ENCODE measurements around the gene IGF1.

Gene IGF1

GRCh38 chr12:102413396-102413795 lies 67.0 kb downstream of the IGF1 start:
- no peaks in the 10 kb centered on the region for H3K36me3 ChIP-seq (ENCODE audit: control insufficient read depth in 1 of 2, insufficient read depth in 2 of 2, low read depth in 1 of 2, low read length in 2 of 2)
- no peaks in the 10 kb centered on the region for H3K27me3 ChIP-seq (ENCODE audit: control insufficient read depth in 1 of 2, insufficient read depth in 1 of 2, low read length in 2 of 2)
- H3K79me1 ChIP-seq (replicated peaks; ENCODE audit: low read length, poor library complexity, severe bottlenecking) = no peaks in the 10 kb centered on the region
- H4K91ac ChIP-seq (ENCODE audit: low read length) = no peak overlapping the region
- H2BK12ac ChIP-seq (ENCODE audit: low read length in 2 of 2) = no peak overlapping the region
- H3K4me1 ChIP-seq (ENCODE audit: control insufficient read depth, insufficient read depth, low read depth, low read length) = no peaks in the 10 kb centered on the region
- H3K4me2 ChIP-seq (ENCODE audit: low read length, poor library complexity, severe bottlenecking) = no peak overlapping the region
- no peak overlapping the region for H3K27ac ChIP-seq (ENCODE audit: low read length, poor library complexity, severe bottlenecking)
- H3K4me3 ChIP-seq (ENCODE audit: insufficient read depth in 1 of 2, low read depth in 1 of 2, low read length in 2 of 2) = no peak overlapping the region
- H3K23ac ChIP-seq (ENCODE audit: low read length in 2 of 2) = no peak overlapping the region
- H3K4ac ChIP-seq (ENCODE audit: low read depth in 1 of 2, low read length in 2 of 2) = no peak overlapping the region
- H2BK120ac ChIP-seq (ENCODE audit: low read depth, low read length) = no peak overlapping the region
- no peak overlapping the region for H2AK5ac ChIP-seq (ENCODE audit: low read length, severe bottlenecking)
- H2BK5ac ChIP-seq (ENCODE audit: low read depth, low read length, poor library complexity, severe bottlenecking) = no peak overlapping the region
- DNase-seq = no peak
- no peak overlapping the region for H3K9ac ChIP-seq (ENCODE audit: low read length)
- WGBS = 66% methylated on average over 4 of the region's 5 CpGs
- no peaks in the 10 kb centered on the region for H3K9me3 ChIP-seq (ENCODE audit: control insufficient read depth, low read length)
- H4K8ac ChIP-seq (ENCODE audit: low read length) = no peak overlapping the region
- no peak overlapping the region for H3K18ac ChIP-seq (ENCODE audit: low read depth in 1 of 2, low read length in 2 of 2)
- H2AFZ ChIP-seq (ENCODE audit: low read depth, low read length) = no peak overlapping the region
- H3K14ac ChIP-seq (ENCODE audit: low read length in 2 of 2) = no peak overlapping the region
- no peak overlapping the region for H2BK15ac ChIP-seq (ENCODE audit: low read depth, poor library complexity, severe bottlenecking)

- Histone ChIP-seq H2BK5ac (ENCODE audit: low read depth, low read length, poor library complexity, severe bottlenecking) (no peak overlapping the region), H3K9me3 (ENCODE audit: control insufficient read depth, low read length) (no peaks in the 10 kb centered on the region), H3K18ac (ENCODE audit: low read depth in 1 of 2, low read length in 2 of 2) (no peak overlapping the region), H3K4me2 (ENCODE audit: low read length, poor library complexity, severe bottlenecking) (no peak overlapping the region), H2AFZ (ENCODE audit: low read depth, low read length) (no peak overlapping the region), H3K4me3 (ENCODE audit: insufficient read depth in 1 of 2, low read depth in 1 of 2, low read length in 2 of 2) (no peak overlapping the region), H4K8ac (ENCODE audit: low read length) (no peak overlapping the region), H2BK15ac (ENCODE audit: low read depth, poor library complexity, severe bottlenecking) (no peak overlapping the region), H3K4ac (ENCODE audit: low read depth in 1 of 2, low read length in 2 of 2) (no peak overlapping the region), H3K27ac (ENCODE audit: low read length, poor library complexity, severe bottlenecking) (no peak overlapping the region), H2AK5ac (ENCODE audit: low read length, severe bottlenecking) (no peak overlapping the region), H4K91ac (ENCODE audit: low read length) (no peak overlapping the region), H3K36me3 (ENCODE audit: control insufficient read depth in 1 of 2, insufficient read depth in 2 of 2, low read depth in 1 of 2, low read length in 2 of 2) (no peaks in the 10 kb centered on the region), H3K4me1 (ENCODE audit: control insufficient read depth, insufficient read depth, low read depth, low read length) (no peaks in the 10 kb centered on the region), H3K9ac (ENCODE audit: low read length) (no peak overlapping the region), H3K27me3 (ENCODE audit: control insufficient read depth in 1 of 2, insufficient read depth in 1 of 2, low read length in 2 of 2) (no peaks in the 10 kb centered on the region), H3K23ac (ENCODE audit: low read length in 2 of 2) (no peak overlapping the region), H2BK120ac (ENCODE audit: low read depth, low read length) (no peak overlapping the region), H3K14ac (ENCODE audit: low read length in 2 of 2) (no peak overlapping the region), H2BK12ac (ENCODE audit: low read length in 2 of 2) (no peak overlapping the region), H3K79me1 (replicated peaks; ENCODE audit: low read length, poor library complexity, severe bottlenecking) (no peaks in the 10 kb centered on the region)
- DNase-seq = no peak
Measured at GRCh38 chr12:102410511-102410910, 69.9 kb downstream of the IGF1 start.

- Histone ChIP-seq H2BK5ac (ENCODE audit: low read depth, low read length, poor library complexity, severe bottlenecking) (no peak overlapping the region), H2BK12ac (ENCODE audit: low read length in 2 of 2) (no peak overlapping the region), H3K27me3 (ENCODE audit: control insufficient read depth in 1 of 2, insufficient read depth in 1 of 2, low read length in 2 of 2) (no peaks in the 10 kb centered on the region), H3K36me3 (ENCODE audit: control insufficient read depth in 1 of 2, insufficient read depth in 2 of 2, low read depth in 1 of 2, low read length in 2 of 2) (no peaks in the 10 kb centered on the region), H3K4me3 (ENCODE audit: insufficient read depth in 1 of 2, low read depth in 1 of 2, low read length in 2 of 2) (no peak overlapping the region), H3K27ac (ENCODE audit: low read length, poor library complexity, severe bottlenecking) (no peak overlapping the region), H3K4me1 (ENCODE audit: control insufficient read depth, insufficient read depth, low read depth, low read length) (no peaks in the 10 kb centered on the region), H3K9ac (ENCODE audit: low read length) (no peak overlapping the region), H2BK15ac (ENCODE audit: low read depth, poor library complexity, severe bottlenecking) (no peak overlapping the region), H2BK120ac (ENCODE audit: low read depth, low read length) (no peak overlapping the region), H3K14ac (ENCODE audit: low read length in 2 of 2) (no peak overlapping the region), H3K79me1 (replicated peaks; ENCODE audit: low read length, poor library complexity, severe bottlenecking) (no peaks in the 10 kb centered on the region), H2AK5ac (ENCODE audit: low read length, severe bottlenecking) (no peak overlapping the region), H3K23ac (ENCODE audit: low read length in 2 of 2) (no peak overlapping the region), H3K4me2 (ENCODE audit: low read length, poor library complexity, severe bottlenecking) (no peak overlapping the region), H3K18ac (ENCODE audit: low read depth in 1 of 2, low read length in 2 of 2) (no peak overlapping the region), H2AFZ (ENCODE audit: low read depth, low read length) (no peak overlapping the region), H4K91ac (ENCODE audit: low read length) (no peak overlapping the region), H4K8ac (ENCODE audit: low read length) (no peak overlapping the region), H3K4ac (ENCODE audit: low read depth in 1 of 2, low read length in 2 of 2) (no peak overlapping the region), H3K9me3 (ENCODE audit: control insufficient read depth, low read length) (no peaks in the 10 kb centered on the region)
- 69% methylated on average over 3 of the region's 4 CpGs for WGBS
- no peak for DNase-seq
Measured at GRCh38 chr12:102408487-102409297, 71.7 kb downstream of the IGF1 start.

DNA sequence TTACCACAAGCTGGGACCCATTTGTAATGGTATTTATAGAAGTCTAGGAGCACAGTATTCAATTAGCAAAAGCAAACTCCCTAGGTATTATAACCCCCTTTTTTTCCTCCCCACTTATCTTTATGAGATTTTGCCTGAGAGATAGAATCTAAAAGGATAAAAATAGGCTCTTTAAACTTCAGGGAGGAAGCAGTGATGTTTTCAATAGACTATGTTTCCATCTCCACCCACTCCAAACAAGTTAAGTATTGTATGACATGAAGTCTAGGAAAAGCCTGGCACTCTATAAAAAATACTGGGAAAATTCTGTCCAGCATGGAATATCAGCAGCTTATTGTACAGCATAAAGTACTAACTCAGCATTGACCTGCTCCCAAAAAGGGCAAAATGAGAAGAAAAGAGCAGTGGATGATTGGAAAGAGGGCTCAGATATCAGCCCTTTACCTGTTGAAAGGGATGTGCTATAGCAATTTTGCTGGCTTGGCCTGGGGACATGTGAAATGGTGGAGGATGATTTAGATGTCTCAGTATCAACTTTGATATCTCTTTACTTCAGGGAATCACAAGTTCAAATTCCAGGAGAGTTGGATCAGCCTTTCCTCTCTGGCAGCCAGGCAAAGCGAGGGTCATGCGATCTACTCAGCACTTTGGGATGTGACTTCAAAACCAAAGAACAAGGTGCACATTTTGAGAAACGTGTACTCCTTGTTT lies 72.4 kb downstream of the IGF1 start:
- H3K9ac ChIP-seq (ENCODE audit: low read length) = no peak overlapping the region
- no peak overlapping the region for H2BK15ac ChIP-seq (ENCODE audit: low read depth, poor library complexity, severe bottlenecking)
- no peak overlapping the region for H3K4me3 ChIP-seq (ENCODE audit: insufficient read depth in 1 of 2, low read depth in 1 of 2, low read length in 2 of 2)
- H2BK120ac ChIP-seq (ENCODE audit: low read depth, low read length) = no peak overlapping the region
- H4K8ac ChIP-seq (ENCODE audit: low read length) = no peak overlapping the region
- no peak overlapping the region for H3K4ac ChIP-seq (ENCODE audit: low read depth in 1 of 2, low read length in 2 of 2)
- H3K4me1 ChIP-seq (ENCODE audit: control insufficient read depth, insufficient read depth, low read depth, low read length) = no peaks in the 10 kb centered on the region
- no peak overlapping the region for H3K14ac ChIP-seq (ENCODE audit: low read length in 2 of 2)
- no peak overlapping the region for H2AK5ac ChIP-seq (ENCODE audit: low read length, severe bottlenecking)
- WGBS = 96% methylated on average over 2 of the region's 3 CpGs
- H3K9me3 ChIP-seq (ENCODE audit: control insufficient read depth, low read length) = no peaks in the 10 kb centered on the region
- no peak overlapping the region for H2BK12ac ChIP-seq (ENCODE audit: low read length in 2 of 2)
- H3K23ac ChIP-seq (ENCODE audit: low read length in 2 of 2) = no peak overlapping the region
- H2BK5ac ChIP-seq (ENCODE audit: low read depth, low read length, poor library complexity, severe bottlenecking) = no peak overlapping the region
- no peaks in the 10 kb centered on the region for H3K27me3 ChIP-seq (ENCODE audit: control insufficient read depth in 1 of 2, insufficient read depth in 1 of 2, low read length in 2 of 2)
- H2AFZ ChIP-seq (ENCODE audit: low read depth, low read length) = no peak overlapping the region
- H3K4me2 ChIP-seq (ENCODE audit: low read length, poor library complexity, severe bottlenecking) = no peak overlapping the region
- no peak for DNase-seq
- no peaks in the 10 kb centered on the region for H3K36me3 ChIP-seq (ENCODE audit: control insufficient read depth in 1 of 2, insufficient read depth in 2 of 2, low read depth in 1 of 2, low read length in 2 of 2)
- H3K27ac ChIP-seq (ENCODE audit: low read length, poor library complexity, severe bottlenecking) = no peak overlapping the region
- no peaks in the 10 kb centered on the region for H3K79me1 ChIP-seq (replicated peaks; ENCODE audit: low read length, poor library complexity, severe bottlenecking)
- no peak overlapping the region for H3K18ac ChIP-seq (ENCODE audit: low read depth in 1 of 2, low read length in 2 of 2)
- no peak overlapping the region for H4K91ac ChIP-seq (ENCODE audit: low read length)

Measured in mesenchymal stem cell (in vitro differentiated cells and primary cell).